A549 (cell line): ENCODE measurements around the gene TMEM82. TPM values are rescaled to one million over a fixed set of nuclear protein-coding genes. Genes with fewer than 3 reads are reported as not detected.
A peak's percentile ranks its signal among the peaks of the same experiment; 100 is the strongest.

Experiments
- ATAC-seq, 2 experiments: fragments of 200-7000 bp in 1 of 2; fragments of >200 bp in 1 of 2; cut with Nextera tagmentation in 1 of 2; cut with Tn5 transposase in 1 of 2; 3 replicates each; pipeline versions ENCODE4 v1.8.0 to v1.9.1; 2018 to 2020; ENCODE audit warnings: mild to moderate bottlenecking in 1 of 2, moderate library complexity in 1 of 2
- CTCF ChIA-PET: fragments of 300-600 bp; sonication (Branson Sonifier 250); formaldehyde crosslinking; extraction: SDS; loops from one replicate; lab custom pipeline; 2021; ENCODE audit warnings: antibody characterized with exemption, inconsistent platforms; lab: Yijun Ruan, JAX
- POLR2A ChIA-PET: fragments of 350-600 bp; formaldehyde crosslinking; extraction: SDS; loops from one replicate; lab custom pipeline; 2021; ENCODE audit warnings: antibody characterized with exemption, inconsistent platforms; lab: Yijun Ruan, JAX
- DNase-seq, 2 experiments: peaks; one replicate each; pipeline versions ENCODE4 v3.0.0 to v3.0.0-alpha.2; 2011 to 2016; ENCODE audit warnings: low read depth in 1 of 2, low spot score in 1 of 2
- FAIRE-seq: peaks from 2 replicates; lab custom pipeline; 2011; peaks lifted over from hg19 to GRCh38; lab: Jason Lieb, UNC
- H3K27ac ChIP-seq, 2 experiments: fragments of >200 bp; sonication (Bioruptor Twin); formaldehyde crosslinking; 3 replicates each; pipeline ENCODE4 v1.5.1; 2016 to 2017
- H3K4me1 ChIP-seq: fragments of >200 bp; sonication (Bioruptor Twin); formaldehyde crosslinking; 3 replicates; pipeline ENCODE4 v1.6.1; 2016
- H3K4me2 ChIP-seq: fragments of >200 bp; sonication (Bioruptor Twin); formaldehyde crosslinking; 3 replicates; pipeline ENCODE4 v1.6.1; 2016
- H3K4me3 ChIP-seq: fragments of >200 bp; sonication (Bioruptor Twin); formaldehyde crosslinking; 3 replicates; pipeline ENCODE4 v1.5.1; 2016
- H3K9me3 ChIP-seq: fragments of >200 bp; sonication (Bioruptor Twin); formaldehyde crosslinking; 3 replicates; pipeline ENCODE4 v1.6.1; 2016
- ATOH8 ChIP-seq: fragments of 250-450 bp; sonication (Bioruptor Pico); IDR thresholded peaks from 2 replicates; pipeline ENCODE4 v1.5.0; 2020; ENCODE audit warnings: low read depth, mild to moderate bottlenecking, moderate library complexity
- BCL3 ChIP-seq: fragments of >200 bp; sonication (Bioruptor Twin); formaldehyde crosslinking; IDR thresholded peaks from 3 replicates; pipeline ENCODE4 v1.6.1; 2016
- CBX2 ChIP-seq: fragments of 200-600 bp; sonication (generic); IDR thresholded peaks from 2 replicates; pipeline ENCODE4 v1.6.1; 2016; ENCODE audit warnings: low read depth, mild to moderate bottlenecking, borderline replicate concordance
- CBX8 ChIP-seq: fragments of 200-600 bp; sonication (generic); IDR thresholded peaks from 2 replicates; pipeline ENCODE4 v1.6.1; 2016
- CTCF ChIP-seq: fragments of >200 bp; sonication (Bioruptor Twin); formaldehyde crosslinking; IDR thresholded peaks from 3 replicates; pipeline ENCODE4 v1.5.1; 2016
- EP300 ChIP-seq, 2 experiments: fragments of >200 bp; sonication (Bioruptor Twin); formaldehyde crosslinking; IDR thresholded peaks; 2 replicates in 1 of 2; 3 replicates in 1 of 2; pipeline ENCODE4 v1.6.1; 2016 to 2017
- ESRRA ChIP-seq: fragments of 150-350 bp; IDR thresholded peaks from 2 replicates; pipeline ENCODE4 v1.6.1; 2014; ENCODE audit warnings: mild to moderate bottlenecking, low read length, borderline replicate concordance
- FOXS1 ChIP-seq: fragments of 250-450 bp; sonication (Bioruptor Pico); IDR thresholded peaks from 2 replicates; pipeline ENCODE4 v1.5.0; 2020; ENCODE audit warnings: mild to moderate bottlenecking, moderate library complexity
- HEYL ChIP-seq: fragments of 250-450 bp; sonication (Bioruptor Pico); IDR thresholded peaks from 2 replicates; pipeline ENCODE4 v1.8.0; 2021; ENCODE audit warnings: mild to moderate bottlenecking, moderate library complexity
- JUN ChIP-seq, 2 experiments: fragments of >200 bp; sonication (Bioruptor Twin); formaldehyde crosslinking; IDR thresholded peaks; 2 replicates in 1 of 2; 3 replicates in 1 of 2; pipeline ENCODE4 v1.6.1; 2016 to 2017
- KDM1A ChIP-seq: fragments of 200-600 bp; sonication (generic); IDR thresholded peaks from 2 replicates; pipeline ENCODE4 v1.6.1; 2016; ENCODE audit warnings: low read depth, mild to moderate bottlenecking
- MYC ChIP-seq: IDR thresholded peaks from 2 replicates; pipeline ENCODE4 v1.6.1; 2012; ENCODE audit warnings: mild to moderate bottlenecking, inconsistent platforms, low read length, improper control_type of control experiment, borderline replicate concordance
- NR3C1 ChIP-seq: fragments of >200 bp; sonication (Bioruptor Twin); formaldehyde crosslinking; IDR thresholded peaks from 3 replicates; pipeline ENCODE4 v1.6.1; 2017
- PHF8 ChIP-seq: fragments of 200-600 bp; sonication (generic); IDR thresholded peaks from 2 replicates; pipeline ENCODE4 v1.6.1; 2016; ENCODE audit warnings: low read depth, mild to moderate bottlenecking, antibody characterized with exemption, moderate library complexity, borderline replicate concordance
- RAD21 ChIP-seq, 2 experiments: fragments of >200 bp in 1 of 2; sonication (Bioruptor Twin) in 1 of 2; formaldehyde crosslinking in 1 of 2; IDR thresholded peaks in 1 of 2; conservative IDR thresholded peaks in 1 of 2; 2 replicates in 1 of 2; 3 replicates in 1 of 2; pipeline ENCODE4 v1.6.1; 2012 to 2018; ENCODE audit warnings: inconsistent platforms in 1 of 2
- RNF2 ChIP-seq: fragments of 200-600 bp; sonication (generic); IDR thresholded peaks from 2 replicates; pipeline ENCODE4 v1.6.1; 2016; ENCODE audit warnings: low read depth, mild to moderate bottlenecking, antibody characterized with exemption, moderate library complexity, borderline replicate concordance
- TFCP2L1 ChIP-seq: fragments of 250-450 bp; sonication (Bioruptor Pico); IDR thresholded peaks from 2 replicates; pipeline ENCODE4 v1.5.0; 2021; ENCODE audit warnings: mild to moderate bottlenecking
- USF2 ChIP-seq: fragments of 450-650 bp; IDR thresholded peaks from 2 replicates; pipeline ENCODE4 v1.6.1; 2014; ENCODE audit warnings: antibody characterized with exemption
- WGBS: methylation state at CpG from one replicate; pipeline ENCODE4 v1.1.6; 2017; ENCODE audit errors: missing lambda C conversion rate; 5-methylcytosine and 5-hydroxymethylcytosine counted together
- polyA plus RNA-seq, 4 experiments: library from polyadenylated mRNA; depleted of rRNA in 3 of 4; stranded (reverse); fragments of >200 nt; fragmentation: RNase III in 1 of 4; extraction: RNeasy Plus Mini Kit Qiagen cat#74134 plus additional on column Dnase treatment in 1 of 4; gene quantifications; 2 replicates in 3 of 4; 3 replicates in 1 of 4; pipeline ENCODE4 v1.2.3, GENCODE V29; 2011 to 2017

Gene TMEM82
- polyA plus RNA-seq, 2 of the 4 experiments (the other 2 are of a cell fraction) = not detected

GRCh38 chr1:15757575-15758342 is 15.5 kb downstream of the TMEM82 start:
- DNase-seq = no peak

GRCh38 chr1:15758343-15758931 is 16.1 kb downstream of the TMEM82 start, which contains the start of gene FBLIM1:
Gene FBLIM1 (plus strand): TSS chr1:15758795. CDS start chr1:15764984, 6,189 bp downstream.
- ATAC-seq (peak; percentile 41 to 44; a peak in 3 of 6 replicates), FAIRE-seq (no peak)
- 60% methylated on average over 5 of the region's 58 CpGs for WGBS
- ChIA-PET CTCF (interaction anchor here (1.5 kb wide), 1 partner anchor 17 kb away, joined by 7 read pairs; no protein-coding TSS in a partner anchor), POLR2A (no interaction called here)
- Histone ChIP-seq H3K27ac (peak within 1 kb of the TSS; percentile 94 to 99), H3K4me1 (peaks cover 46% of the 10 kb centered on the region), H3K9me3 (no peaks in the 10 kb centered on the region)
- TF ChIP-seq RAD21 (conservative IDR thresholded peaks at IDR 0.05 in 1 of 2, IDR thresholded peaks at IDR 0.05 in 1 of 2) (no peak), JUN (IDR thresholded peaks at IDR 0.05) (peak in 1 of 2 experiments; percentile 52; a peak in 2 of 5 replicates)
- TF ChIP-seq, all 56 proteins: peak for 1
- Histone ChIP-seq H3K4me3 (peak within 1 kb of the TSS; percentile 97), H3K4me2 (peak within 1 kb of the TSS; percentile 85)
- no peak for DNase-seq

More at GRCh38 chr1:15757575-15758342, 15.5 kb downstream of the TMEM82 start:
- Histone ChIP-seq H3K4me3 (peak overlapping the region; percentile 97), H3K9me3 (no peaks in the 10 kb centered on the region), H3K4me1 (peaks cover 46% of the 10 kb centered on the region), H3K4me2 (peak overlapping the region; percentile 85), H3K27ac (peak overlapping the region; percentile 94 to 99)
- peak; percentile 19 to 21; a peak in 4 of 6 replicates for ATAC-seq
- FAIRE-seq = no peak
- WGBS = 49% methylated on average over 15 of the region's 24 CpGs
- TF ChIP-seq CTCF = no peak
- TF ChIP-seq CBX2 = no peak
- TF ChIP-seq EP300 (IDR thresholded peaks at IDR 0.05) = no peak
- ChIA-PET POLR2A (no interaction called here), CTCF (interaction anchor here (0.9 to 1.5 kb wide), 2 partner anchors 16 to 140 kb away, joined by 3 to 7 read pairs; no protein-coding TSS in a partner anchor)

GRCh38 chr1:15758953-15759661 is 16.8 kb downstream of the TMEM82 start:
- Histone ChIP-seq H3K9me3 (no peaks in the 10 kb centered on the region), H3K4me2 (peak overlapping the region; percentile 85), H3K4me3 (peak overlapping the region; percentile 97), H3K4me1 (peaks cover 49% of the 10 kb centered on the region), H3K27ac (peak overlapping the region; percentile 94 to 99)
- FAIRE-seq (no peak), ATAC-seq (peak; percentile 36 to 58; a peak in 5 of 6 replicates), DNase-seq (peak in 1 of 2 experiments; percentile 36)
- 18% methylated on average over 6 of the region's 58 CpGs for WGBS
- TF ChIP-seq NR3C1 (no peak), FOXS1 (CRISPR knock-in tag) (no peak), CBX2 (no peak), RNF2 (0 out of 2 replicates have a peak, but pooled peaks have one; percentile 34), USF2 (no peak), HEYL (no peak), MYC (no peak), PHF8 (peak; percentile 42; the same call in 1 of the 2 replicates), TFCP2L1 (CRISPR knock-in tag) (no peak), BCL3 (no peak), JUN (IDR thresholded peaks at IDR 0.05) (peak in 1 of 2 experiments; percentile 31; a peak in 1 of 5 replicates), ESRRA (no peak), ATOH8 (CRISPR knock-in tag) (no peak), CBX8 (no peak), KDM1A (no peak)
- ChIA-PET CTCF (interaction anchor here (2.0 kb wide), 1 partner anchor 33 kb away, joined by 7 read pairs; no protein-coding TSS in a partner anchor), POLR2A (no interaction called here)
